GM18526 (cell line): ENCODE results near the gene CXCL17.
A peak's percentile ranks its signal among the peaks of the same experiment; 100 is the strongest.

ENCODE experiments used
- POLR2A ChIP-seq: IDR thresholded peaks from 3 replicates; pipeline ENCODE4 v1.6.1; 2011; ENCODE audit not compliant: insufficient read length; ENCODE audit errors: extremely low read depth

Gene CXCL17

DNA sequence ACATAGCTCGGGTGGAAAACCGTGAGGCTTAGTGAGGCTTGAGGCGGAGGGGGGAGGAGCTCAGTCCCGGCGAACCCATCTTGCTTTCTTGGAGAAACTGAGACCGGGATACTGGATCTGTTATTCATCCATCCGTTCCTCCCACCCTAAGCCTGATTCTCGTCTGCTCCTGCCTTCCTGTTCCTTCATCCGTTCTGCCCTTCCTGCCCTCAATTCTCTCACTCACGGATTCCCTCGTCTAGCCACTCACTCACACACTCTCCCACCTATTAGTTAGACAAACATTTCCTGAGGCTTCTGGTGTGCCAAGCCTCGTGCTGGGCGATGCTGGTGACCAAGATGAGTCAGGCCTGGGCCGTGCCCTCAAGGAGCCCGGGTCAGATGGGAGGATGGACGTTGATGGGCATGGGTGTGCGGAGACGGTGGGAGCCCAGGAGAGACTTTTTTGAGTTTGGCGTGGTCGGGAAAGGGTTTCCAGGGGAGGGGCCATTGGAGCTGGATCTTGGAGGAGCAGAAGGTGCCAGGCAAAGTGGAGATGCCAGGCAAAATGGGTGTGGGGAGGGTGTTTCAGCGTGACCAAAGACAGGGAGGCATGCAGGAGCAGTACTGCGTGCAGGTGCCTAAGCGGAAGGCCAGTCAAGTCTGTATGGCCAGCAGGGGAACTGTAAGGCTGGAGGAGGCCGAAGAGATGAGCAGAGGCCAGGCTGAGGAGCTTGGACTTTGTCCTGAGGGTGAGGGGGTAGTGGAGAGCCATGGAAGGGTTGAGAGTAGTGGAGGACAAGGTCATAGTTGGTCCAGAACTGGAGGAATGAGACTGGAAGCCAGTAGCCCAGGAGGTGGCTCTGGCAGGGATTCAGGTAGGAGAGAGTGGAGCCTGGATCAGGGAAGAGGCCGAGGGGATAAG is 45.2 kb downstream of the CXCL17 start:
- no peak for TF ChIP-seq POLR2A

GRCh38 chr19:42396381-42397262 is 46.1 kb downstream of the CXCL17 start:
- peak; percentile 90 for TF ChIP-seq POLR2A

DNA sequence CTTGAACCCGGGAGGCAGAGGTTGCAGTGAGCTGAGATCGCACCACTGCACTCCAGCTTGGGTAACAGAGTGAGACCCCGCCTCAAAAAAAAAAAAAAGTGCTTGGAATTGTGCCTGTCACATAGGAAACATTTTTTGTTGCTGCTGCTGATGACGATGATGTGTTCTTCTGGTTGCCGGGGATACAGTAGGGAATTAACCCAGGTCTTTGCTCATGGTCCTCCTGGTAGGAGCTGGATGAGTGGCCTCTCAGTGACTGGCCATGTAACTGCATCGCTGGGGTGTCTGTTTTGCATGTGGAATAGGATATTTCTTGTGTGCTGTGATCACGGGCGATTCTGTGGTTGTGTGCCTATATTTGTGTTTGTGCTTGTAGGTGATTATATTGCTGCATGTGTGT is 48.0 kb downstream of the CXCL17 start:
- TF ChIP-seq POLR2A = no peak

- TF ChIP-seq POLR2A = no peak
These were observed 50.6 kb downstream of the CXCL17 start for GRCh38 chr19:42392165-42392564.

DNA sequence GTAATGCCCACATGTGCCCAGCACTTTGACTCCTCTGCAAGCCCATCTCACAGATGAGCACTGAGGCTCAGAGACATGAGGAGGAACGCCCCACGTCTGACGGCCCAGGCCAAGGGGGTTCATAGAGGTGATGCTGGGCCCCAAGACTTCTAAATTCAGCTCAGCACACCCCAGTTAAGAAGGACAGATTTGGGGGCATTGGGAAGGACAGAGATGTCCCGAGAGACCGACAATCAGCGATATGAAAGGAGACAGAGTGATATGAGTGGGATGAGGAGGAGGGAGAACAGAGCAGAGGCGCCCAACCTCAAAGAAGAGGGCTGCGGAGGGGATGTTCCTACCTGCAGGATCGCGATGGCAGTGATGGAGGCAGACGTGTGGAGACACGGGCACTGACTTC is 52.8 kb downstream of the CXCL17 start, which contains the start of gene CNFN:
Gene CNFN (minus strand): TSS at position 399 of the 400 bp plus-strand sequence. CDS start 1,260 bp downstream, outside the sequence.
- no peak for TF ChIP-seq POLR2A

DNA sequence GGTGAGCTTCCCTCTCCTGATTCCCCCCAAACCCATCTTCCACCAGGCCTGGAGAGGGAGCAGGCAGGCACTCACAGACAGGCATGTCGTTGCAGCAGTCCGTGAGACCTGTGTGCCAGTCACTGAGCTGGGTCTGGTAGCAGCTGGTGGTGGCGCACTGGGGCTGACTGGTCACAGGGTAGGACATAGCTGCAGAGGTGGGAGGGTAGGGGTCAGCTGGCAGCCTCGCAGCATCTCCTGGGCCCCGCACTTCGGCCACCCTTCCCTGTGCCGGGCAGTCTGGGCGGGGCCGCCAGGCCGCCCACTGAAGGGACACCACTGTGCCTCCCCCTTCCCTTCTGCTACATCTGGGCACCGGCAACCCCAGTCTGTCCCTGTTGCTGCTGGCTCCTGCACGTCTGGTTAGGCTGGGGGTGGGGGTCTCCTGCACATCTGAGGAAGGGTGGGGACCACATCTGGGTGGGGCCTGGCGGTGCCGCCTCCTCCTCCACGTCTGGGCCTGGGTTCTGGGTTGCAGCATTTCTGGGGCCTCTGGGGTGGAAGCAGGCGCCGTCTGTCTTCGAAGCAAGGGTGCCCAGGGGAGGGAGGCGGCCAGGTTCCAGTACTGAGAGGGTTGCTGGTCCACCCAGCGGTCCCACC is 53.8 kb downstream of the CXCL17 start:
- TF ChIP-seq POLR2A = no peak

DNA sequence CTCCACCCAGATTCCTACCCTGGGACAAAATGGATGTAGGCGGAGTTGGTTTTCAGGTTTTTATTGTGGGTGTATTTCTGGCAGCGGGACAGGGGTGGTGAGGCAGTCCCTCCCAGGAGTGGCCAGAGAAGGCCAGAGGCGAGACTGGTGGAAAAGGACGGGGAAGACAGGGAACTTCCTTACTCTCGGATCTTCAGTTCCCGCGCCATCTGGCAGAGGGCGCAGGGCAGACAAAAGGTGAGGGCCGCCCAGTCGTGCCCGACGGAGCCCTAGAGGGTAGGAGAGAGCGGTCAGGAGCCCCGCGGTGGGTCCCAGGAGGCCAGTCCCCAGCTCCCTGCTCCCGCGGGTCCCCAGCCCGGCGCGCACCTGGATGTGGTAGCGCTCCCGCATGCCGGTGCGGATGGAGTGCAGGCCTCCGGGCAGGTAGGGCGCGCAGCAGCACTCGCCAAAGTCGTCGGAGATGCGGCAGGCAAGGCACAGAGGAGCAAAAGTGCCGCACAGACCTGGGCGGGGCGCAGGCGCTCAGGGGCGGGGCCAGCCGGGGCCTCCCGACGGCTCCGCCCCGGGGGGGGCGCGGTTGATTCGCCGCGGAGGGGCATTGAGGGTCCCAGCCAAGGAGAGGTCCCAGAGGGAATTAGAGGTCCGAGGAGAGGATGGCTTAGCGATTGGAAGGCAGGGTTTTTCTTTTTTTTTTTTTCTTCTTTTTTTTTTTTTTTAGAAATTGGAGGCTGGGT is 55.6 kb downstream of the CXCL17 start:
- TF ChIP-seq POLR2A = no peak

- TF ChIP-seq POLR2A = no peak
These were observed 62.6 kb downstream of the CXCL17 start for GRCh38 chr19:42380155-42380554.
